ENCODE measurements around the gene EXO5. TPM values are rescaled to one million over a fixed set of nuclear protein-coding genes. Genes with fewer than 3 reads are reported as not detected.
"Not testable (repeated sequence)": the region's sequence is repeated elsewhere in the genome, so short reads cannot be mapped to it uniquely, and the experiment has no call there.

EXO5 gene
- total RNA-seq, 1 donor from 2014 or later = 14.0 TPM

GRCh38 chr1:40539338-40539737 is 30.8 kb downstream of the EXO5 start:
- intact Hi-C loops (cut with micrococcal nuclease) = no loop called here

DNA sequence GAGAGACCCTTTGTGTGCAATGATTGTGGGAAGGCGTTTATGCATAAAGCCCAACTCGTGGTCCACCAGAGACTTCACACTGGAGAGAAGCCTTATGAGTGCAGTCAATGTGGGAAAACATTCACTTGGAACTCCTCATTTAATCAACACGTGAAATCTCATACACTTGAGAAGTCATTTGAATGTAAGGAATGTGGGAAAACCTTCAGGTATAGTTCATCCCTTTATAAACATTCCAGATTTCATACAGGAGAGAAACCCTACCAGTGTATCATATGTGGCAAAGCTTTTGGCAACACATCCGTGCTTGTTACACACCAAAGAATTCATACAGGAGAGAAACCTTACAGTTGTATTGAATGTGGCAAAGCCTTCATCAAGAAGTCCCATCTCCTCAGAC is 38.4 kb downstream of the EXO5 start:
- intact Hi-C loops (cut with micrococcal nuclease) = no loop called here

DNA sequence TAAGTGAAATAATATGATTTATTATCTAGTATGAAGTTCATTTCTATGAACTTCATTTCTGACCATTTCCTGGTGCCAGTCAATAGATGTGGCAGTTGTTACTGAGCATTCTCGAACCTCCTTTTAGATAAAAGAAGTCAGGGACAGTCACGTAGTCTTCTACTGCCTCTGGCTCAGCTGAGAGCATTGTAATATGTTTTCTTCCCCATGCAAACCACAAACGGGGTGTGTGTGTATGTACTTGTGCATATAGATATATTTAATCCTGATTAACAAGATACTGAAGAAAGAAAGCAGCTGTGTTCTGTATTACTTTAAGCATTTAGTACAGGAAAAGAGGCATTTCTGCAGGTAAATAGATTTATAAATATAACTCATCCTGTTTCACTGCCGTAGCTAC is 44.5 kb downstream of the EXO5 start:
- intact Hi-C loops (cut with micrococcal nuclease) = no loop called here

DNA sequence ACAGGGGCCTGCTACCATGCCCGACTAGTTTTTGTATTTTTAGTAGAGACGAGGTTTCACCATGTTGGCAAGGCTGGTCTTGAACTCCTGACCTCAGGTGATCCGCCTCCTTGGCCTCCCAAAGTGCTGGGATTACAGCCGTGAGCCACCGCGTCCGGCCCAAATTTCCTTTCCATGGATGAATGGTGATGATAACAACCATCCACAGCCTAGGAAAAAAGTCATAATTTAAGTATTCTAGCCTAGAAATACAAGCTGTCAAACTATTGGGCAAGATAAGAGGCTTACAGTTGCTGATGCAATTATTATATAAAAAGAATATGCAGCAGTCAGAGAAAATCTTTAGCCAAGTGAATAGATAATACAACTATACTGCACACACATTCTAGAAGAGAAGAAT is 46.2 kb downstream of the EXO5 start:
- intact Hi-C loops (cut with micrococcal nuclease) = not testable (repeated sequence)

DNA sequence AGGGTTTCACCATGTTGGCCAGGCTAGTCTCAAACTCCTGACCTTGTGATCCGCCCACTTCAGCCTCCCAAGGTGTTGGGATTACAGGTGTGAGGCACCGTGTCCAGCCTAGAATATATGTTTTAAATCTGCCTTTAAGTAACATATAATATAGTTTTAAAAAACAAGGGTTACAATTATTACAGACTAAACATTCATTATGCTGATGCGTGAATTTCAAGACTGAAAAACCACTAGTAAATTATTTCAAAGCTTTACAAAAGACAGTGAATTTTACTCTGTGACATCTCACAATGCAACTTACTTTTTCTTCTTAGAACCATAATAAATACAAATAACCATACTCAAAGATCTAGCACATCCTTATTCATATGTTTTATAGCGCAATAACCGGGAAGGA is 47.6 kb downstream of the EXO5 start:
- intact Hi-C loops (cut with micrococcal nuclease) = no loop called here

DNA sequence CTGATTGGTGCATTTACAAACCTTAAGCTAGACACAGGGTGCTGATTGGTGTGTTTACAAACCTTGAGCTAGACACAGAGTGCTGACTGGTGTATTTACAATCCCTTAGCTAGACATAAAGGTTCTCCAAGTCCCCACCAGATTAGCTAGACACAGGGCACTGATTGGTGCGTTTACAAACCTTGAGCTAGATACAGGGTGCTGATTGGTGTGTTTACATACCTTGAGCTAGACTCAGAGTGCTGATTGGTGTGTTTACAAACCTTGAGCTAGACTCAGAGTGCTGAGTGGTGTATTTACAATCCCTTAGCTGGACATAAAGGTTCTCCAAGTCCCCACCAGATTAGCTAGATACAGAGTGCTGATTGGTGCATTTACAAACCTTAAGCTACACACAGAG is 49.7 kb downstream of the EXO5 start:
- intact Hi-C loops (cut with micrococcal nuclease) = not testable (repeated sequence)

- intact Hi-C loops (cut with micrococcal nuclease) = no loop called here
Observed at GRCh38 chr1:40562185-40562584, 53.6 kb downstream of the EXO5 start.

DNA sequence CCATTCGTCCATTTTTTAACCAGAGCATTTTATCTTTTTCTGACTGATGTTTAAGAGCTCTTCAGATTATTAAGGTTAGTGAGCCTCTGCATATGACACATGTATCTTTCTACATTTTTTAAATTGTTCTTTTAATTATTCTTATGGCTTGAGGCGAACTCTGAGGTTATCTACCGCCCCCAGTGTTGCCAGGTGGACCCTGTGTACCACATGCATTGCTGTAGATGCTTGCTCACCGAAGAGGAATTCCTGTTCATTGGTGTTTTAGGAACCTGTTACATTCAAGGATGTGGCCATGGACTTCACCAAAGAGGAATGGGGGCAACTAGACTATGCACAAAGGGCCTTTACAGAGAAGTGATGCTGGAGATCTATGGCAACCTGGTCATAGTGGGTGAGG is 54.7 kb downstream of the EXO5 start:
- intact Hi-C loops (cut with micrococcal nuclease) = no loop called here

- intact Hi-C loops (cut with micrococcal nuclease) = no loop called here
Observed at GRCh38 chr1:40564506-40564905, 55.9 kb downstream of the EXO5 start.

- intact Hi-C loops (cut with micrococcal nuclease) = no loop called here
Observed at GRCh38 chr1:40564913-40565312, 56.3 kb downstream of the EXO5 start.

Other genes starting within 250 kb of the EXO5 start
- 8.9 and 9.9 TPM in 2 replicates for gene COL9A2, start 191.5 kb upstream of the EXO5 start, total RNA-seq
- 107 and 112 TPM in 2 replicates for gene SMAP2, start 135.0 kb upstream of the EXO5 start, total RNA-seq
- gene ZFP69B, start 58.3 kb upstream of the EXO5 start, total RNA-seq = 2.8 and 3.5 TPM in 2 replicates
- 4.1 and 4.7 TPM in 2 replicates for gene ZFP69, start 31.5 kb upstream of the EXO5 start, total RNA-seq
- gene ZNF684, start 22.9 kb downstream of the EXO5 start, total RNA-seq = 5.6 and 6.3 TPM in 2 replicates
- 2.5 TPM in 2 replicates for gene RIMS3, start 156.9 kb downstream of the EXO5 start, total RNA-seq
- gene NFYC, start 182.9 kb downstream of the EXO5 start, total RNA-seq = 83.4 and 86.8 TPM in 2 replicates

Measured in T-helper 2 cell treated with Interferon-gamma antibody and Interleukin-4, amounts not matched to agents 100 ng/mL and 5 ng/mL, for 36 hours (primary cell).